Calu3 (cell line): ENCODE data around the gene ZNF337. TPM values are rescaled to one million over a fixed set of nuclear protein-coding genes. Genes with fewer than 3 reads are reported as not detected.

Source experiments
- BruUV-seq: library from RNA; stranded (reverse); fragments of 400-500 nt; replicated peaks from 2 replicates; lab custom pipeline; 2021; lab: Mats Ljungman, UMichigan
- CTCF ChIA-PET: fragments of 300-600 bp; sonication (Branson Sonifier 250); formaldehyde crosslinking; loops from one replicate; lab custom pipeline; 2022; ENCODE audit warnings: antibody characterized with exemption; lab: Charles Lee
- DNase-seq: peaks from one replicate; pipeline ENCODE4 v3.0.0; 2022
- H3K27ac Mint-ChIP-seq: one replicate; pipeline ENCODE4 v1.8.0; 2022; ENCODE audit warnings: mixed read lengths; ENCODE audit not compliant: unreplicated experiment
- H3K27me3 Mint-ChIP-seq: one replicate; pipeline ENCODE4 v1.8.0; 2022; ENCODE audit warnings: mixed read lengths; ENCODE audit not compliant: unreplicated experiment
- H3K36me3 Mint-ChIP-seq: one replicate; pipeline ENCODE4 v1.8.0; 2022; ENCODE audit warnings: mild to moderate bottlenecking, moderate library complexity, mixed read lengths; ENCODE audit not compliant: insufficient read depth, unreplicated experiment
- H3K4me1 Mint-ChIP-seq: one replicate; pipeline ENCODE4 v1.8.0; 2022; ENCODE audit warnings: mild to moderate bottlenecking, low read depth, mixed read lengths; ENCODE audit not compliant: unreplicated experiment
- H3K4me3 Mint-ChIP-seq: one replicate; pipeline ENCODE4 v1.8.0; 2022; ENCODE audit warnings: mild to moderate bottlenecking, low read depth, moderate library complexity, mixed read lengths; ENCODE audit not compliant: unreplicated experiment
- H3K9me3 Mint-ChIP-seq: one replicate; pipeline ENCODE4 v1.8.0; 2022; ENCODE audit warnings: low read depth, mixed read lengths; ENCODE audit not compliant: unreplicated experiment
- CTCF ChIP-seq: fragments of 200-600 bp; IDR thresholded peaks from one replicate; pipeline ENCODE4 v1.8.0; 2022; ENCODE audit warnings: antibody characterized with exemption; ENCODE audit not compliant: unreplicated experiment
- intact Hi-C: fragments of 100-400 bp; cut with micrococcal nuclease; formaldehyde crosslinking; loops from one replicate; pipeline ENCODE4 v1.10.0; 2022; ENCODE audit not compliant: unreplicated experiment
- total RNA-seq: library from RNA; stranded (reverse); gene quantifications from 2 replicates; pipeline ENCODE4 v1.2.3, GENCODE V29; 2022

The ZNF337 gene
- total RNA-seq, 1 experiment from 2014 or later, result 6.6 TPM

- intact Hi-C loops, result no loop called here
- Mint-ChIP-seq H3K4me1 (peaks cover 10% of the 10 kb centered on the region), H3K9me3 (peaks cover 2% of the 10 kb centered on the region), H3K4me3 (peak overlapping the region; percentile 87), H3K27me3 (no peaks in the 10 kb centered on the region), H3K27ac (peak overlapping the region; percentile 36), H3K36me3 (peaks cover 28% of the 10 kb centered on the region)
- no peak for DNase-seq
- TF ChIP-seq CTCF, result no peak
- CTCF ChIA-PET, result no interaction called here
- TSS peak; percentile 49 for BruUV-seq
Measured at GRCh38 chr20:25624500-25624939, 72.1 kb downstream of the ZNF337 start.

Other genes with a start within 250 kb of the ZNF337 start
- 8.5 and 9.1 TPM in 2 replicates for gene NINL, start 111.3 kb downstream of the ZNF337 start, total RNA-seq
- gene NANP, start 72.8 kb downstream of the ZNF337 start, total RNA-seq, result 1.6 and 2.5 TPM in 2 replicates